Activated naive CD8-positive, alpha-beta T cell treated with anti-CD3 and anti-CD28 coated beads, Interleukin-2, amount 50 U/mL, for 16 hours (primary cell): ENCODE data around the gene MACROH2A1.

Experiments
- DNase-seq: peaks from one replicate; pipeline ENCODE4 v3.0.0-alpha.2; 2020; ENCODE audit warnings: low read depth, low spot score

Gene MACROH2A1

GRCh38 chr5:135355169-135355568 is 43.9 kb downstream of the MACROH2A1 start:
- no peak for DNase-seq

- no peak for DNase-seq
These were observed 44.9 kb downstream of the MACROH2A1 start for GRCh38 chr5:135353952-135354721.

- no peak for DNase-seq
These were observed 48.5 kb downstream of the MACROH2A1 start for GRCh38 chr5:135350536-135350935.

GRCh38 chr5:135349886-135350285 is 49.1 kb downstream of the MACROH2A1 start:
- no peak for DNase-seq

- no peak for DNase-seq
These were observed 49.6 kb downstream of the MACROH2A1 start for GRCh38 chr5:135349451-135349850.

GRCh38 chr5:135348918-135349317 is 50.1 kb downstream of the MACROH2A1 start:
- DNase-seq, result no peak

- DNase-seq, result no peak
These were observed 51.6 kb downstream of the MACROH2A1 start for GRCh38 chr5:135347392-135347791.

- DNase-seq, result no peak
These were observed 52.9 kb downstream of the MACROH2A1 start for GRCh38 chr5:135345956-135346731.

GRCh38 chr5:135344349-135344748 is 54.7 kb downstream of the MACROH2A1 start:
- no peak for DNase-seq

- no peak for DNase-seq
These were observed 55.6 kb downstream of the MACROH2A1 start for GRCh38 chr5:135343413-135343812.

- no peak for DNase-seq
These were observed 56.5 kb downstream of the MACROH2A1 start for GRCh38 chr5:135342551-135342875.

- DNase-seq, result no peak
These were observed 57.1 kb downstream of the MACROH2A1 start for GRCh38 chr5:135341696-135342550.

GRCh38 chr5:135341016-135341666 is 57.9 kb downstream of the MACROH2A1 start:
- no peak for DNase-seq

- DNase-seq, result no peak
These were observed 58.5 kb downstream of the MACROH2A1 start for GRCh38 chr5:135340568-135340967.

- no peak for DNase-seq
These were observed 59.4 kb downstream of the MACROH2A1 start for GRCh38 chr5:135339623-135340022.

GRCh38 chr5:135339189-135339588 is 59.8 kb downstream of the MACROH2A1 start:
- DNase-seq, result no peak

- DNase-seq, result no peak
These were observed 62.0 kb downstream of the MACROH2A1 start for GRCh38 chr5:135337064-135337463.

GRCh38 chr5:135335031-135335828 is 63.8 kb downstream of the MACROH2A1 start:
- no peak for DNase-seq

- no peak for DNase-seq
These were observed 65.1 kb downstream of the MACROH2A1 start for GRCh38 chr5:135333732-135334515.
